HEK293 (cell line): ENCODE results near the gene FADS1.

ENCODE experiments used
- CTCF ChIA-PET: fragments of 350-600 bp; formaldehyde crosslinking; extraction: SDS; loops from one replicate; lab custom pipeline; 2021; ENCODE audit warnings: antibody characterized with exemption; lab: Yijun Ruan, JAX
- POLR2A ChIA-PET: fragments of 300-600 bp; formaldehyde crosslinking; extraction: SDS; loops from one replicate; lab custom pipeline; 2020; ENCODE audit warnings: antibody characterized with exemption, inconsistent platforms; lab: Yijun Ruan, JAX
- H3K27ac ChIP-seq: fragments of 200-500 bp; sonication (Bioruptor generic); 2 replicates; pipeline ENCODE4 v1.5.1; 2014; ENCODE audit warnings: low read depth, low read length, control low read depth, inconsistent platforms; ENCODE audit errors: extremely low read depth
- H3K36me3 ChIP-seq, 2 experiments: fragments of 200-500 bp in 1 of 2; sonication (Bioruptor generic) in 1 of 2; 1 replicate in 1 of 2; 2 replicates in 1 of 2; pipeline ENCODE4 v1.5.1; 2014 to 2017; ENCODE audit warnings: inconsistent platforms in 2 of 2, low read length in 2 of 2; ENCODE audit not compliant: control insufficient read depth in 2 of 2, insufficient read depth in 1 of 2
- H3K4me1 ChIP-seq: fragments of 200-500 bp; sonication (Bioruptor generic); 2 replicates; pipeline ENCODE4 v1.5.1; 2014; ENCODE audit warnings: mild to moderate bottlenecking, low read length, inconsistent platforms; ENCODE audit not compliant: control insufficient read depth, insufficient read depth
- H3K4me3 ChIP-seq: 2 replicates; pipeline ENCODE4 v1.5.1; 2011; ENCODE audit warnings: low read depth, mild to moderate bottlenecking, control low read depth, low read length, moderate library complexity
- H3K9me3 ChIP-seq: fragments of 200-500 bp; sonication (Bioruptor generic); 2 replicates; pipeline ENCODE4 v1.5.1; 2014; ENCODE audit warnings: low read depth, low read length, inconsistent platforms; ENCODE audit not compliant: control insufficient read depth, insufficient read depth
- KLF9 ChIP-seq: fragments of 450-650 bp; formaldehyde crosslinking; IDR thresholded peaks from 2 replicates; pipeline ENCODE4 v1.5.1; 2016; ENCODE audit warnings: missing biosample characterization, missing genetic modification characterization, low read depth
- SCRT2 ChIP-seq: fragments of 450-650 bp; formaldehyde crosslinking; IDR thresholded peaks from 2 replicates; pipeline ENCODE4 v1.5.1; 2016; ENCODE audit warnings: missing biosample characterization, missing genetic modification characterization
- ZEB2 ChIP-seq: fragments of 450-650 bp; formaldehyde crosslinking; IDR thresholded peaks from 2 replicates; pipeline ENCODE4 v1.5.1; 2016; ENCODE audit warnings: missing biosample characterization, missing genetic modification characterization
- ZNF146 ChIP-seq: fragments of 450-650 bp; formaldehyde crosslinking; IDR thresholded peaks from 2 replicates; pipeline ENCODE4 v1.5.1; 2016; ENCODE audit warnings: missing biosample characterization, missing genetic modification characterization
- ZNF302 ChIP-seq: fragments of 450-650 bp; formaldehyde crosslinking; IDR thresholded peaks from 2 replicates; pipeline ENCODE4 v1.5.1; 2016; ENCODE audit warnings: missing biosample characterization, missing genetic modification characterization, low read depth
- ZNF654 ChIP-seq: fragments of 450-650 bp; formaldehyde crosslinking; IDR thresholded peaks from 2 replicates; pipeline ENCODE4 v1.5.1; 2016; ENCODE audit warnings: low read depth, missing biosample characterization, missing genetic modification characterization
- ZNF660 ChIP-seq: fragments of 450-650 bp; IDR thresholded peaks from 2 replicates; pipeline ENCODE4 v1.5.1; 2018; ENCODE audit warnings: missing biosample characterization, mild to moderate bottlenecking, missing genetic modification characterization
- TF ChIP-seq, protein P1 (sequence below): fragments of 450-650 bp; formaldehyde crosslinking; IDR thresholded peaks from 2 replicates; pipeline ENCODE4 v1.5.1; 2016; ENCODE audit warnings: missing biosample characterization, missing genetic modification characterization, low read depth
- TF ChIP-seq, protein P2 (sequence below): fragments of 450-650 bp; formaldehyde crosslinking; optimal IDR thresholded peaks from 2 replicates; pipeline ENCODE3; 2016; ENCODE audit warnings: missing biosample characterization, mild to moderate bottlenecking, missing genetic modification characterization
- TF ChIP-seq, protein P3 (sequence below): fragments of 450-650 bp; formaldehyde crosslinking; IDR thresholded peaks from 2 replicates; pipeline ENCODE4 v1.5.1; 2016; ENCODE audit warnings: missing biosample characterization, missing genetic modification characterization

The FADS1 gene

DNA sequence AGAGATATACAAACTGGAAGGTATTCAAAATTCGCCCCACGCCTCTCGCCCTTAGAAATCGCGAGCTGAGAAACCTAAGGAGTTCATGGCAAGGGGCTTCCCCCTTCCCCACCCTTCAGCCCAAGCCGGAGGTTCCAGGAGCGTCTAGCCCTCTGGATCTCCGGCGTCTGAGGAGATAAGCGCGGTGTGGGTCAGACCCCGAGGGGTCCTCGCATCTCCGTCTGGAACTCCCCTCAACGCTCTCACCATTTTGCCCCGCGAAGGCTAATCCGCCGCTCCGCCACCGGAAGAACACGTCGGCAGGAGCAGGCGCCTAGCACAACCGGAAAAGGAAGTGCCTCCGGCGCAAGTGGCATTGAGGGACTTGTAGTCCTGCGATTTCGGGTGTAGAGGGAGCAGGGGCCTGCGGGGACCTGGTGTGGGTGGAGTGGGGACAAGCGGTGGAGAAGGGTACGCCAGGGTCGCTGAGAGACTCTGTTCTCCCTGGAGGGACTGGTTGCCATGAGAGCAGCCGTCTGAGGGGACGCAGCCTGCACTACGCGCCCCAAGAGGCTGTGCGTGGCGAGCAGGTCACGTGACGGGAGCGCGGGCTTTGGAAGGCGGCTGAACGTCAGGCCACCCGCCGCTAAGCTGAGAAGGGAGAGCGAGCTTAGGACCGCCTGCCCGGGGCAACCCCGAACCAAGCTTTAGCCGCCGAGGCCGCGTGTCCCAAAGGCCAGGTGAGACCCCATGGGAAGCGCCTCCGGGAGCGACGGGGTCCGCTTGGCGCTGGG lies 24.3 kb downstream of the FADS1 start, which contains the start of the genes FEN1 and TMEM258 (continued):
- TF ChIP-seq ZEB2: peak; percentile 62; the same call in 1 of the 2 replicates

DNA sequence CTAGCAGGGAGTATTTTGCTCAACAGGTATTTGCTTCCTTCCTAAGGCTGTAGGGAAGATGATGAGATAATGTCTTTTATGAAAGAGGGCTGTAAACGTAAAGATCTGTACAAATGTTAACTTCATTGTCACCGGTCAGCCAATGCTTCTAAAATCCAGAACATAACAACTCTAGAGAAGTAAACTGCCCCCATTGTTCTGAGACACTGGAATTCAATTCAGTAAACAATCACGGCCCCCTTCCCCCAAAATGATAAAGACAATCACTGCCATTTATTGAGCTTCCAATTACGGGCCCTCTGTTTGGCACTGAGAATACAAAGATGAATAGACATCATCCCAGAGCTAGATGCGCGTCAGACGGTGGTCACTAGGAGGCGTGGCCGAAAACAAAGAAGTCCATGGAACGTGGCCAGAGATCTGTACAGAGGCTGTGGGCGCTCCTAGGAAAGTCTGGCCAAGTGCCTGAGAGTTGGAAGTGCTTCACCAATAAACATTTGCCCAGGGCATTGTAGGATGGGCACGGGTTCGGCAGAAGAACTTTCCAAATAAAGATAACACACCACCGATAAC lies 25.0 kb downstream of the FADS1 start:
- no peaks in the 10 kb centered on the region for H3K9me3 ChIP-seq
- ChIA-PET CTCF (interaction anchor here (0.6 to 9.0 kb wide), 9 partner anchors 10 to 602 kb away, joined by 3 to 118 read pairs (median 4); no protein-coding TSS in a partner anchor), POLR2A (interaction anchor here (1.1 to 3.6 kb wide), 8 partner anchors 12 to 158 kb away, joined by 3 to 38 read pairs (median 5); partner anchors contain the start of genes FADS1 and FADS2)
- H3K36me3 ChIP-seq: peaks cover 0 to 61% of the 10 kb centered on the region in 2 experiments; a peak in 2 of 3 replicates
- H3K4me1 ChIP-seq: no peaks in the 10 kb centered on the region
- peak overlapping the region; percentile 89 for H3K27ac ChIP-seq
- TF ChIP-seq ZNF302 (tag by site-specific recombination) (no peak), KLF9 (tag by site-specific recombination) (0 out of 2 replicates have a peak, but pooled peaks have one; percentile 41), SCRT2 (tag by site-specific recombination) (peak; percentile 53; the same call in 1 of the 2 replicates), ZNF660 (tag by site-specific recombination) (peak; percentile 18; the same call in 1 of the 2 replicates)
- TF ChIP-seq, protein P1, sequence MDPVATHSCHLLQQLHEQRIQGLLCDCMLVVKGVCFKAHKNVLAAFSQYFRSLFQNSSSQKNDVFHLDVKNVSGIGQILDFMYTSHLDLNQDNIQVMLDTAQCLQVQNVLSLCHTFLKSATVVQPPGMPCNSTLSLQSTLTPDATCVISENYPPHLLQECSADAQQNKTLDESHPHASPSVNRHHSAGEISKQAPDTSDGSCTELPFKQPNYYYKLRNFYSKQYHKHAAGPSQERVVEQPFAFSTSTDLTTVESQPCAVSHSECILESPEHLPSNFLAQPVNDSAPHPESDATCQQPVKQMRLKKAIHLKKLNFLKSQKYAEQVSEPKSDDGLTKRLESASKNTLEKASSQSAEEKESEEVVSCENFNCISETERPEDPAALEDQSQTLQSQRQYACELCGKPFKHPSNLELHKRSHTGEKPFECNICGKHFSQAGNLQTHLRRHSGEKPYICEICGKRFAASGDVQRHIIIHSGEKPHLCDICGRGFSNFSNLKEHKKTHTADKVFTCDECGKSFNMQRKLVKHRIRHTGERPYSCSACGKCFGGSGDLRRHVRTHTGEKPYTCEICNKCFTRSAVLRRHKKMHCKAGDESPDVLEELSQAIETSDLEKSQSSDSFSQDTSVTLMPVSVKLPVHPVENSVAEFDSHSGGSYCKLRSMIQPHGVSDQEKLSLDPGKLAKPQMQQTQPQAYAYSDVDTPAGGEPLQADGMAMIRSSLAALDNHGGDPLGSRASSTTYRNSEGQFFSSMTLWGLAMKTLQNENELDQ (tag by site-specific recombination): no peak
- TF ChIP-seq, protein P2, sequence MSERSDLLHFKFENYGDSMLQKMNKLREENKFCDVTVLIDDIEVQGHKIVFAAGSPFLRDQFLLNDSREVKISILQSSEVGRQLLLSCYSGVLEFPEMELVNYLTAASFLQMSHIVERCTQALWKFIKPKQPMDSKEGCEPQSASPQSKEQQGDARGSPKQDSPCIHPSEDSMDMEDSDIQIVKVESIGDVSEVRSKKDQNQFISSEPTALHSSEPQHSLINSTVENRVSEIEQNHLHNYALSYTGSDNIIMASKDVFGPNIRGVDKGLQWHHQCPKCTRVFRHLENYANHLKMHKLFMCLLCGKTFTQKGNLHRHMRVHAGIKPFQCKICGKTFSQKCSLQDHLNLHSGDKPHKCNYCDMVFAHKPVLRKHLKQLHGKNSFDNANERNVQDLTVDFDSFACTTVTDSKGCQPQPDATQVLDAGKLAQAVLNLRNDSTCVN (tag by site-specific recombination): no peak
- H3K4me3 ChIP-seq: peak overlapping the region; percentile 87

DNA sequence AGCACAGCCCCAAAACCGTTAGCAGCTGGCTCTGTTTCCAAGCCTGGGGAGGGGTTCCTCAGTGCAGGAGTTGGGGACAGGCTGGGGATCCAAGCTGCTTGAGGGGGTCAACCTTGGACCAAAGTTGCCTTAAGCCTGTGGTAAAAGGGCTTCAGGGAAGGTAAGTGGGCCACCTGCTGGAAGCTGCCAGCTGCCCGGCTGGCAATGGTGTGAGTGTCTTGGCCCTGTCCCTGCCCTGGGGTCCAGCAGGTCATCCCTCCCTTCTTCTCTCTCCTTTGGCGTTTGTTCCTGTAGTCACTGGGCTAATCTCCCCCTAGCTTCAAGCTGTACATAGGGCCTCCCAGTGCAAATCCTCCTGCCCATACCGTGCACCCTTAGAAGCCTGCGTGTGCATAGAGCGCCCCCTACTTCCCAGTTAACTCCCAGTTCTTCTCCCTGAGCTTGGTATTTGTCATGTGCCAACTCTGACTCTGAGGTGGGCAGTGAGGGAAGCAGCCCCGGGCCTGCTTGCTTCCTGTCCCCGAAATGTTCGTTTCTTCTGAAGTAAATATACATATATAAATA lies 28.8 kb downstream of the FADS1 start:
- Histone ChIP-seq H3K4me1 (no peaks in the 10 kb centered on the region), H3K36me3 (peaks cover 0 to 74% of the 10 kb centered on the region in 2 experiments; a peak in 1 of 3 replicates), H3K9me3 (no peaks in the 10 kb centered on the region), H3K4me3 (no peak overlapping the region), H3K27ac (no peak overlapping the region)
- ChIA-PET POLR2A (interaction anchor here (0.6 to 1.8 kb wide), 4 partner anchors 9 to 41 kb away, joined by 3 to 5 read pairs (median 4); no protein-coding TSS in a partner anchor), CTCF (interaction anchor here (0.5 to 9.0 kb wide), 20 partner anchors 9 to 1188 kb away, joined by 3 to 118 read pairs (median 4); no protein-coding TSS in a partner anchor)
- TF ChIP-seq ZNF654 (tag by site-specific recombination) (0 out of 2 replicates have a peak, but pooled peaks have one; percentile 7), ZNF146 (no peak)
- TF ChIP-seq, protein P3, sequence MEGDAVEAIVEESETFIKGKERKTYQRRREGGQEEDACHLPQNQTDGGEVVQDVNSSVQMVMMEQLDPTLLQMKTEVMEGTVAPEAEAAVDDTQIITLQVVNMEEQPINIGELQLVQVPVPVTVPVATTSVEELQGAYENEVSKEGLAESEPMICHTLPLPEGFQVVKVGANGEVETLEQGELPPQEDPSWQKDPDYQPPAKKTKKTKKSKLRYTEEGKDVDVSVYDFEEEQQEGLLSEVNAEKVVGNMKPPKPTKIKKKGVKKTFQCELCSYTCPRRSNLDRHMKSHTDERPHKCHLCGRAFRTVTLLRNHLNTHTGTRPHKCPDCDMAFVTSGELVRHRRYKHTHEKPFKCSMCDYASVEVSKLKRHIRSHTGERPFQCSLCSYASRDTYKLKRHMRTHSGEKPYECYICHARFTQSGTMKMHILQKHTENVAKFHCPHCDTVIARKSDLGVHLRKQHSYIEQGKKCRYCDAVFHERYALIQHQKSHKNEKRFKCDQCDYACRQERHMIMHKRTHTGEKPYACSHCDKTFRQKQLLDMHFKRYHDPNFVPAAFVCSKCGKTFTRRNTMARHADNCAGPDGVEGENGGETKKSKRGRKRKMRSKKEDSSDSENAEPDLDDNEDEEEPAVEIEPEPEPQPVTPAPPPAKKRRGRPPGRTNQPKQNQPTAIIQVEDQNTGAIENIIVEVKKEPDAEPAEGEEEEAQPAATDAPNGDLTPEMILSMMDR: peak; percentile 54
